WTC11 (cell line): Measurements from ENCODE around the gene AKR1E2. TPM values are rescaled to one million over a fixed set of nuclear protein-coding genes. Genes with fewer than 3 reads are reported as not detected.

Source experiments
- ATAC-seq: fragments of 200-7000 bp; cut with Tn5 transposase; 2 replicates; pipeline ENCODE4 v1.10.0; 2021; ENCODE audit warnings: mild to moderate bottlenecking, moderate library complexity
- CTCF ChIA-PET: fragments of 300-600 bp; sonication (Branson Sonifier 250); formaldehyde crosslinking; loops from one replicate; lab custom pipeline; 2021; ENCODE audit warnings: antibody characterized with exemption; lab: Charles Lee
- POLR2A ChIA-PET: fragments of 350-600 bp; sonication (Branson Sonifier 250); formaldehyde crosslinking; loops from one replicate; lab custom pipeline; 2021; ENCODE audit warnings: antibody characterized with exemption; lab: Charles Lee
- DNase-seq: peaks from one replicate; pipeline ENCODE4 v3.0.0; 2021; ENCODE audit warnings: low spot score
- H3K27ac Mint-ChIP-seq: 2 replicates; pipeline ENCODE4 v1.8.0; 2021; ENCODE audit warnings: mixed read lengths
- H3K27me3 Mint-ChIP-seq: 2 replicates; pipeline ENCODE4 v1.8.0; 2021; ENCODE audit warnings: low read depth, mild to moderate bottlenecking, moderate library complexity, mixed read lengths
- H3K36me3 Mint-ChIP-seq: 2 replicates; pipeline ENCODE4 v1.8.0; 2021; ENCODE audit warnings: mixed read lengths
- H3K4me1 Mint-ChIP-seq: 2 replicates; pipeline ENCODE4 v1.8.0; 2022; ENCODE audit warnings: mixed read lengths
- H3K4me3 Mint-ChIP-seq: 2 replicates; pipeline ENCODE4 v1.8.0; 2021; ENCODE audit warnings: mild to moderate bottlenecking, moderate library complexity, mixed read lengths
- H3K9me3 Mint-ChIP-seq: 2 replicates; pipeline ENCODE4 v1.8.0; 2021; ENCODE audit warnings: mixed read lengths
- ATF6 ChIP-seq: sonication (generic); formaldehyde crosslinking; IDR thresholded peaks from 2 replicates; pipeline ENCODE4 v1.8.1; 2023; ENCODE audit warnings: mild to moderate bottlenecking, missing genetic modification reagents
- E2F1 ChIP-seq: sonication (generic); formaldehyde crosslinking; IDR thresholded peaks from 2 replicates; pipeline ENCODE4 v1.8.0; 2022; ENCODE audit warnings: mild to moderate bottlenecking, missing genetic modification reagents
- ERG ChIP-seq: fragments of 250-450 bp; sonication (Bioruptor Pico); IDR thresholded peaks from 2 replicates; pipeline ENCODE4 v1.8.0; 2021; ENCODE audit warnings: mild to moderate bottlenecking
- ESRRA ChIP-seq: sonication (generic); formaldehyde crosslinking; IDR thresholded peaks from 2 replicates; pipeline ENCODE4 v1.8.1; 2022; ENCODE audit warnings: mild to moderate bottlenecking, missing genetic modification reagents, borderline replicate concordance
- HMGA2 ChIP-seq: fragments of 250-450 bp; sonication (Bioruptor Pico); IDR thresholded peaks from 2 replicates; pipeline ENCODE4 v1.4.0; 2021; ENCODE audit warnings: mild to moderate bottlenecking, moderate library complexity
- MYBL2 ChIP-seq: sonication (generic); formaldehyde crosslinking; IDR thresholded peaks from 2 replicates; pipeline ENCODE4 v1.8.1; 2023; ENCODE audit warnings: mild to moderate bottlenecking, moderate library complexity, missing genetic modification reagents
- NFATC4 ChIP-seq: fragments of 250-450 bp; sonication (Bioruptor Pico); IDR thresholded peaks from 2 replicates; pipeline ENCODE4 v1.9.0; 2021; ENCODE audit warnings: mild to moderate bottlenecking
- PRDM15 ChIP-seq: sonication (generic); formaldehyde crosslinking; IDR thresholded peaks from 2 replicates; pipeline ENCODE4 v1.8.0; 2022; ENCODE audit warnings: missing genetic modification reagents
- PREB ChIP-seq: sonication (generic); formaldehyde crosslinking; IDR thresholded peaks from 2 replicates; pipeline ENCODE4 v1.8.1; 2022; ENCODE audit warnings: mild to moderate bottlenecking, missing genetic modification reagents, moderate library complexity, borderline replicate concordance
- PRRX2 ChIP-seq: fragments of 250-450 bp; sonication (Bioruptor Pico); IDR thresholded peaks from 2 replicates; pipeline ENCODE4 v1.8.0; 2021; ENCODE audit warnings: mild to moderate bottlenecking
- STAT6 ChIP-seq: sonication (generic); formaldehyde crosslinking; conservative IDR thresholded peaks from 2 replicates; pipeline ENCODE4 v1.8.1; 2023; ENCODE audit warnings: mild to moderate bottlenecking, low read depth, missing genetic modification reagents, moderate library complexity
- TEAD1 ChIP-seq: sonication (generic); formaldehyde crosslinking; IDR thresholded peaks from 2 replicates; pipeline ENCODE4 v1.8.0; 2022; ENCODE audit warnings: mild to moderate bottlenecking, missing genetic modification reagents
- TEAD4 ChIP-seq: sonication (generic); formaldehyde crosslinking; IDR thresholded peaks from 2 replicates; pipeline ENCODE4 v1.8.0; 2022; ENCODE audit warnings: mild to moderate bottlenecking, missing genetic modification reagents
- ZNF121 ChIP-seq: sonication (generic); formaldehyde crosslinking; IDR thresholded peaks from 2 replicates; pipeline ENCODE4 v1.8.0; 2023; ENCODE audit warnings: missing genetic modification reagents
- ZNF512 ChIP-seq: sonication (generic); formaldehyde crosslinking; IDR thresholded peaks from 2 replicates; pipeline ENCODE4 v1.8.1; 2022; ENCODE audit warnings: missing genetic modification reagents, borderline replicate concordance
- total RNA-seq: library from RNA; stranded (reverse); gene quantifications from 3 replicates; pipeline ENCODE4 v1.2.3, GENCODE V29; 2021
- TF ChIP-seq, protein P1 (sequence below): sonication (generic); formaldehyde crosslinking; IDR thresholded peaks from 2 replicates; pipeline ENCODE4 v1.8.1; 2023; ENCODE audit warnings: mild to moderate bottlenecking, missing genetic modification reagents
- TF ChIP-seq, protein P2 (sequence below): sonication (generic); formaldehyde crosslinking; IDR thresholded peaks from 2 replicates; pipeline ENCODE4 v1.8.1; 2022; ENCODE audit warnings: low read depth, missing genetic modification reagents, borderline replicate concordance

AKR1E2 gene
- total RNA-seq, 1 experiment from 2014 or later = 1.7 TPM

DNA sequence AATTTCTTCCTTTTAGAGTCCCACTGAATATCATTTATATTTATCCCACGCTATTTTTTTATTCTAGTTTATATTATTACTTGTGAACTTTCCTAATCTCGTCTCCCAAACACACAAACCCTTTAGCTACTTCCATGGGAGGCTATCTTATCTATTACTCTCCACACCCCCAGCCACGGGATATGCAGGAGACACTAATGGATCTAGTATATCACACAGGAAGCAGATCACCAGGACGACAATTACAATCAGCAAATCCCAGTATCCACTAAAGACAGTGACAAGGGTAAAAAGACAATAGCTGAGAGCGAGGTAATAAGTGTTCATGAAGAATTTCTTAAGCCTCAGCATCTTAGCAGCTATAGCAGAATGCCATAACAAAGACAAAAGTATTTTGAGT, 3.8 kb upstream of the AKR1E2 start (continued):
- TF ChIP-seq ZNF512 = no peak
- TF ChIP-seq E2F1 = no peak
- TF ChIP-seq, protein P1, sequence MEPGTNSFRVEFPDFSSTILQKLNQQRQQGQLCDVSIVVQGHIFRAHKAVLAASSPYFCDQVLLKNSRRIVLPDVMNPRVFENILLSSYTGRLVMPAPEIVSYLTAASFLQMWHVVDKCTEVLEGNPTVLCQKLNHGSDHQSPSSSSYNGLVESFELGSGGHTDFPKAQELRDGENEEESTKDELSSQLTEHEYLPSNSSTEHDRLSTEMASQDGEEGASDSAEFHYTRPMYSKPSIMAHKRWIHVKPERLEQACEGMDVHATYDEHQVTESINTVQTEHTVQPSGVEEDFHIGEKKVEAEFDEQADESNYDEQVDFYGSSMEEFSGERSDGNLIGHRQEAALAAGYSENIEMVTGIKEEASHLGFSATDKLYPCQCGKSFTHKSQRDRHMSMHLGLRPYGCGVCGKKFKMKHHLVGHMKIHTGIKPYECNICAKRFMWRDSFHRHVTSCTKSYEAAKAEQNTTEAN (CRISPR knock-in tag) = no peak
- TF ChIP-seq NFATC4 (CRISPR knock-in tag) = no peak
- no peak for TF ChIP-seq STAT6
- no peak for TF ChIP-seq PREB
- TF ChIP-seq PRDM15 (CRISPR knock-in tag) = no peak

- H3K9me3 Mint-ChIP-seq = peaks cover 4% of the 10 kb centered on the region
- ATAC-seq (no peak), DNase-seq (no peak)
- H3K27me3 Mint-ChIP-seq = peaks cover 52% of the 10 kb centered on the region
- peaks cover 9% of the 10 kb centered on the region for H3K4me1 Mint-ChIP-seq
- ChIA-PET POLR2A (no interaction called here), CTCF (interaction anchor here (3.6 kb wide), 1 partner anchor 10 kb away, joined by 26 read pairs; no protein-coding TSS in a partner anchor)
- H3K27ac Mint-ChIP-seq = no peak overlapping the region
- H3K36me3 Mint-ChIP-seq = 0 out of 2 replicates have a peak, but pooled peaks cover 2% of the 10 kb centered on the region
- no peak overlapping the region for H3K4me3 Mint-ChIP-seq
- TF ChIP-seq NFATC4 (CRISPR knock-in tag) (no peak), PRRX2 (no peak), TEAD1 (CRISPR knock-in tag) (no peak), TEAD4 (CRISPR knock-in tag) (no peak), HMGA2 (no peak), PREB (no peak), ESRRA (no peak), ATF6 (no peak), MYBL2 (CRISPR knock-in tag) (no peak), ZNF121 (CRISPR knock-in tag) (no peak), ERG (CRISPR knock-in tag) (no peak)
- TF ChIP-seq, protein P2, sequence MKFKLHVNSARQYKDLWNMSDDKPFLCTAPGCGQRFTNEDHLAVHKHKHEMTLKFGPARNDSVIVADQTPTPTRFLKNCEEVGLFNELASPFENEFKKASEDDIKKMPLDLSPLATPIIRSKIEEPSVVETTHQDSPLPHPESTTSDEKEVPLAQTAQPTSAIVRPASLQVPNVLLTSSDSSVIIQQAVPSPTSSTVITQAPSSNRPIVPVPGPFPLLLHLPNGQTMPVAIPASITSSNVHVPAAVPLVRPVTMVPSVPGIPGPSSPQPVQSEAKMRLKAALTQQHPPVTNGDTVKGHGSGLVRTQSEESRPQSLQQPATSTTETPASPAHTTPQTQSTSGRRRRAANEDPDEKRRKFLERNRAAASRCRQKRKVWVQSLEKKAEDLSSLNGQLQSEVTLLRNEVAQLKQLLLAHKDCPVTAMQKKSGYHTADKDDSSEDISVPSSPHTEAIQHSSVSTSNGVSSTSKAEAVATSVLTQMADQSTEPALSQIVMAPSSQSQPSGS (CRISPR knock-in tag) = no peak
Observed at GRCh38 chr10:4824791-4825310, 1.2 kb upstream of the AKR1E2 start.
